Astrocyte of the hippocampus (primary cell): ENCODE measurements around the gene ZNF775.
A peak's percentile ranks its signal among the peaks of the same experiment; 100 is the strongest.

Experiments
- DNase-seq: peaks from one replicate; pipeline ENCODE4 v3.0.0; 2011; ENCODE audit warnings: low read depth, low spot score

The ZNF775 gene

GRCh38 chr7:150439967-150440366 lies 60.8 kb downstream of the ZNF775 start:
- DNase-seq, result peak; percentile 16

GRCh38 chr7:150441524-150441923 lies 62.4 kb downstream of the ZNF775 start:
- no peak for DNase-seq

GRCh38 chr7:150442811-150443210 lies 63.7 kb downstream of the ZNF775 start:
- no peak for DNase-seq

GRCh38 chr7:150443793-150444540 lies 64.8 kb downstream of the ZNF775 start:
- no peak for DNase-seq

- no peak for DNase-seq
Measured at GRCh38 chr7:150444674-150445365, 65.7 kb downstream of the ZNF775 start.

GRCh38 chr7:150446288-150446938 lies 67.3 kb downstream of the ZNF775 start:
- DNase-seq, result no peak
